ENCODE measurements around the gene TMEM51. TPM values are rescaled to one million over a fixed set of nuclear protein-coding genes. Genes with fewer than 3 reads are reported as not detected.

Gene TMEM51
- total RNA-seq, result 14.1 and 21.6 TPM in 2 replicates

GRCh38 chr1:15153184-15153841, at the start of gene TMEM51:
Gene TMEM51 (plus strand): TSS chr1:15153747. CDS start chr1:15215088, 61,341 bp downstream.

GRCh38 chr1:15246960-15247614, 93.5 kb downstream of the TMEM51 start, which contains the start of gene FHAD1:
Gene FHAD1 (plus strand): TSS chr1:15247223. CDS start chr1:15251785, 4,562 bp downstream.

Other genes starting within 250 kb of the TMEM51 start
- 0.39 TPM in 1 of 2 replicates, not detected in the other for gene FHAD1, start 93.5 kb downstream of the TMEM51 start, total RNA-seq